Dermis microvascular lymphatic vessel endothelial cell (primary cell): ENCODE results near the gene DIP2B. TPM values are rescaled to one million over a fixed set of nuclear protein-coding genes. Genes with fewer than 3 reads are reported as not detected.
A peak's percentile ranks its signal among the peaks of the same experiment; 100 is the strongest.

ENCODE experiments used
- DNase-seq, 2 donors: peaks; one replicate each; pipeline versions ENCODE4 v3.0.0 to v3.0.0-alpha.2; 2010; ENCODE audit warnings: low read depth in 2 of 2
- total RNA-seq: library from RNA; depleted of rRNA; stranded (reverse); fragments of >200 nt; gene quantifications from 2 replicates; pipeline ENCODE4 v1.2.1, GENCODE V29; 2014

Gene DIP2B
- total RNA-seq, 1 donor from 2014 or later = 24.8 TPM

DNA sequence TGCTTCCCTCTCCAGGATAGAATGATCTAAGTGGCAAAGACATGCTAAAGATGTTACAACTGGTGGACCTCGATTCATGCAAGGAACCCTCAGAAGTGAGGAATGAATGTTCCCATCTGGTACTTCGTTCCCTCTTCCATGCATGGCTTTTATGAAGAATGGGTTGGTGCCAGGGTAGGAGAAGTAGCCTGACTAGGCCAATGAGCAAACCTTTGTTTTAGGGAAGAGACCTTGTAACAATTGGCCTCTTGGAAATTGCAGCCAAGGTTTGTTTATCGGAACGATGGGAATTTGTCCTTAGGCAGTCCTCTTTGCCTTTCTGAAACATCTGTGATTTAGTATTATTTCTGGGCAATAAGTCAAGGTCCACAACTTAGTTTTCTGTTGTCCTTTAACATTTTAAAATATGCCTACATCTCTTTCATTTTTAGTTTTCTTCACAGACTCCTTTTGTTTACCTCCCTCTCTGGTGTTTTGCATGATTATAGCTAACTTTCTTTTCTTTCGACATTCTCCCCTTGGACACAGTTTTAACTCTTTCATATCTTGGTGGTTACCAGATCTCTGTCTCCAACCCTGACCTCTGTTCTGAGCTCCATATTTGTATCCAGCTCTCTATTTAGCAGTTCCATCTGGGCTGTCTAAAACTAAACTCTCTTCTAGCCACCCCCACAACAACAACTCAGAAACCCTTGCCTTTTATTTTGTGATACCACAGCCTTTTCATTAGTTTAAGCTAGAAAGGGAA is 70.0 kb downstream of the DIP2B start:
- DNase-seq = no peak

DNA sequence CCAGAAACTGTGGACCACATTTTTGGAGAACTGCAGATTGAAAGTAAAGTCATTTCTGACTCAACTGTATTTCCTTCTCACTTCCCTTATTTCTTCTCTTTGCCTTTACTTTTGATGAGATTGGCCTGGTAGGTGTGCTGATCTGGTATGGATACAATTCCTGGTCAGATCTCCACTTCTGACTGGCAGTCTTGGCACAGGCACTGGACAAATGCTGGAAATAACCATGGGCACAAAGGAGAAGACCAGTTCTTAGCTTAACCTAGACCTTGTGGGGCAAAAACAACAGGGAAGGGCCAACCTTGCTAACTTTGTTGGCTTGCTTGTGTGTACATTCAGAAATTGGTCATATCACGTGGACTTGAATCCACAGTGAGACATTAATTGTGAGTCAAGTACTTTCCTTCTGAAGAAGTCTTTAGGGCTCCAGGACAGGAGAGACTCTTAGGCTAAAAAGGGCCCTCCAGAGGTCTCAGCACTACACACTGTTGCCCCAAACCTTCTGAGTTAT is 75.0 kb downstream of the DIP2B start:
- no peak for DNase-seq

DNA sequence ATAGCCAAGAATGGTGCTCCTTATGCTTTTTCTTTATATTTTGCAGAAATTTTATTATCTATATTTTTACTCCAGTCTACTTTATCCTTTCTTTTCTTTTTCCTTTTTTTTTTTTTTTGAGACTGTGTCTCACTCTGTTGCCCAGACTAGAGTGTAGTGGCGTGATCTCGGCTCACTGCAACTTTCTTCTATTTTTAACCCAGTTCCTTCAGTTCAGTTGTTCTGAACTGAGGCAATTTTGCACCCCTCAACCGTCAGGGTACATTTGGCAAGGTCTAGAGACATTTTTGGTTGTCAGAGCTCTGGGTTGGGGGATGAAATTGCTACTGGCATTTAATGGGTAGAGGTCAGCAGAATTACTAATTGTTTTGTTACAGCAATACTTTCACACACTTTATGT is 75.7 kb downstream of the DIP2B start:
- no peak for DNase-seq

DNA sequence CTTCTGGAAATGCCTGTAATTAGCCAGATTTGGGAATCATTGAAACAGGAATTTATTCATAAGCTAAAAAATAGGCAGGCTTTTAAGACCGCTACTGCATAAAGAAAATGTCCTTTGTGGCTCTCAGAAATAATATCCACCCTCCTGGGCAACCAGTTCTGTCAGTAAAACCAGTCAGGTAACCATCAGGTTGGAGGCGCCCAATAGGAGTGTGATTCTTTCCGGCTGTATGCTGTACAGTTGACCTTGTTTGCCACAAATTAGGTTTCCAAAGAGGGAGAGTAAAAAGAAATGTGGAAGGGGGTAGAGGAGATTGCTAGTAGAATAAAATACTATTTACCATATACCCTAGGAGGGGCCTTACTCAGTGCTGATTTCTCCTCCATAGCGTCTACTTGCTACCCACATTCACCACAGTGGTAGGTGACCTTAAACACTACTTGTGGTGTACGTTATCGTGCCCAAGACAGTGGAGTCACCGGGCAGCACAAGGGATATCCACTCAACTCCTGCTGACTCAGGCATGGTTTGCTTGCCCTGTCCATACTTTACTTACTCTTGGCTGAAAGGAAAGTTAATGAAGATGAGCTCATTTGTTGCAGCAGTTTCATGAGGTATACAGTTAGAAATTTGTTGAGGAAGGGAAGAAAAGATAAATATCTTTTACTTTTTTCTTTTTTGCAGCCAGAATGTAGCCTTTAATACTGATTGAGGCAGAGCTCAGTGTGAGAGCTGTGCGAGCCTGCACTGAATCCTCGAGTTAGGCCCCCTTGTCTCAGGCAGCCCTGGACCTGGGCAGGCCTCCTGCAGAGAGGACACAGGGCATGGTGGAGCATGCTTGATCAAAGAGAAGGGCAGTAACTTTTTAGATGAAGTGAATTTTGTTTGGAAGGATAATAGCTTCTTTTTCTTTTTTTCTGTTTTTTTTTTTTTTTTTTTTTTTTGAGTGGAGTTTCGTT is 76.7 kb downstream of the DIP2B start:
- no peak for DNase-seq

- DNase-seq = no peak
Measured at GRCh38 chr12:50584135-50584534, 79.3 kb downstream of the DIP2B start.

DNA sequence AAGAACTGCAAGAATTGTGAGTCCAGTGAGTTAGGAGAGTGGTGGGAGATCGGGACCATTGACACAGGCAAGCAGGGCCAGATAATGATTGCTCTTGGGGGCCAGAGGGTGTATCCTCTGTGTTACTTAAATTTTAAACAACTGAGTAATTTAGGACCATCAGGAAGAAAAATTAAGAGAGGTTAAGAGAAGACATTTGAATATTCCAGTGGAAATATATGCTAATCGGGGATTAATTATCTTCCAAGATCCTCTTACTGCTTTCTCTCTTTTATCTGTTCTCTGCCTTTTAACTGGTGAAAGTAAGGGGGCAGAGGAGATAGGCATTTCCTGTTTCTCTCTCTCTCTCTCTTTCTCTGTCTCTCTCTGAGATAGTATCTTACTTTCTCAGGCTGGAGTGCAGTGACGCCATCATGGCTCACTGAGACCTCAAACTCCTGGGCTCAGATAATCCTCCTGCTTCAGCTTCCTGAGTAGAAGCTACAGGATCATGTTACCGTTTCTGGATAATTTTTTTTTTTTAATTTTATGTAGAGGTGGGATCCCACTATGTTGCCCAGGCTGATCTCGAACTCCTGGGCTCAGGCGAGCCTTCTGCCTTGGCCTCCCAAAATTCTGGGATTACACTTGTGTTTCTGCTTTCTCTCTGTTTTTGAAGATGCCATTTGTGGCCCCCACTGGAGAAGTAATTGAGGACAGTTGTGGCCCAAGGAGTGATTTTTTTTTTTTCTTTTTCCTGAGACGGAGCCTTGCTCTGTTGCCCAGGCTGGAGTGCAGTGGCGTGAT is 85.1 kb downstream of the DIP2B start:
- DNase-seq = peak in 1 of 2 donors; percentile 75

- no peak for DNase-seq
Measured at GRCh38 chr12:50590869-50591268, 86.1 kb downstream of the DIP2B start.

DNA sequence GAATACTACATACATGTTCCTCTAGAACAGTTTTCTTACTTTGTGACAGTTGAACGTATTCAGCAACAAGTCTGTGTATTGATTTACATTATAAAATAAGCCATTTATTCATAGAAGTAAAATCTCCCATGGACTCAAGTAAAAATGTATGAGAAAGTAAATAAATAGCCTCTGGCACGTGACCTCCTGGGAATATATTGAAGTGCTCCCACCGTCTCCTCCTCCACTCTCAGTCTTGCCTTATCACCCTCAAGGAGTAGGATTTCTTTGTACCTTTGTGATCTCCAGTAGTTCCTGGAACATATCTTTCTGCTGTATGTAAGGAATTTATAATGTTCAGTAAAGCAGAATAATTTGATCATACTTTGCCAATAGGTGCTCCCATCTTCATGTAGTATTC is 90.9 kb downstream of the DIP2B start:
- no peak for DNase-seq

GRCh38 chr12:50597200-50598195 is 92.7 kb downstream of the DIP2B start:
- peak in 1 of 2 donors; percentile 91 for DNase-seq

DNA sequence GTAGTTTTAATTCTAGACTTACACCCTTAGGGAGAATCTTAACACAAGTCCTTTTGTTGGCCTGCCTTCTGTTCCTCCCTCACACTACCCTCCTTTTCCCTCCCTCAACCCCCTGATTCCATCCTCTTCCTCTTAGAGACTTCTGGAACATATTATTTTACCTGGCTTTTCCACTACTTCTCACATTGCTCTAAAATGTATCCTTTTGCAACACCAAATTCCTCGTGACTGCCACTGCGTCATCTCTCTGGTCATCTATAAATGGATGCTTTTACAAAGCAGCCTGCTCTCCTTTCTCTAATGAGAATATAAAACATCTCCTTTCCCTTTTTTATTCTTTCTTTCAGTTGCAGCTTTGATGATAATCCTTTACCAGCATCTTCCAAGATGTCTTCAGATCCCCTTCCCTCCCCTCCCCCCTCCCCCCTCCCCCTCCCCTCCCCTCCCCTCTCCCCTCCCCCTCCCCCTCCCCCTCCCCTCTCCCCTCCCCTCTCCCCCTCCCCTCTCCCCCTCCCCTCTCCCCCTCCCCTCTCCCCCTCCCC is 93.6 kb downstream of the DIP2B start:
- no peak for DNase-seq

- peak; percentile 25 to 63 for DNase-seq
Measured at GRCh38 chr12:50599366-50600095, 94.7 kb downstream of the DIP2B start.

- DNase-seq = no peak
Measured at GRCh38 chr12:50600364-50600763, 95.6 kb downstream of the DIP2B start.

GRCh38 chr12:50603817-50604639 is 99.2 kb downstream of the DIP2B start:
- no peak for DNase-seq

DNA sequence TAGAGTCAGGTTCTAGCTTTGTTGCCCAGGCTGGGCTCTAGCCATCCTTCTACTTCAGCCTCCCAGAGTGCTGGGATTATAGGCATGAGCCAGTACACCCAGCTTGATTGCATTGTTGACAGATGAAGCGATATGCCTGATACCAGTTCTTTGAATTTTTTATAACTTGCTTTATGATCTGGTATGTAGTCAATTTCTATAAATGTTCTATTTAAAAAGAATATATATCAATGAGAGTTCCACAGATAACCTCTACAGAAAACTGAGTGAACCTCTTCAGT is 99.8 kb downstream of the DIP2B start:
- no peak for DNase-seq

DNA sequence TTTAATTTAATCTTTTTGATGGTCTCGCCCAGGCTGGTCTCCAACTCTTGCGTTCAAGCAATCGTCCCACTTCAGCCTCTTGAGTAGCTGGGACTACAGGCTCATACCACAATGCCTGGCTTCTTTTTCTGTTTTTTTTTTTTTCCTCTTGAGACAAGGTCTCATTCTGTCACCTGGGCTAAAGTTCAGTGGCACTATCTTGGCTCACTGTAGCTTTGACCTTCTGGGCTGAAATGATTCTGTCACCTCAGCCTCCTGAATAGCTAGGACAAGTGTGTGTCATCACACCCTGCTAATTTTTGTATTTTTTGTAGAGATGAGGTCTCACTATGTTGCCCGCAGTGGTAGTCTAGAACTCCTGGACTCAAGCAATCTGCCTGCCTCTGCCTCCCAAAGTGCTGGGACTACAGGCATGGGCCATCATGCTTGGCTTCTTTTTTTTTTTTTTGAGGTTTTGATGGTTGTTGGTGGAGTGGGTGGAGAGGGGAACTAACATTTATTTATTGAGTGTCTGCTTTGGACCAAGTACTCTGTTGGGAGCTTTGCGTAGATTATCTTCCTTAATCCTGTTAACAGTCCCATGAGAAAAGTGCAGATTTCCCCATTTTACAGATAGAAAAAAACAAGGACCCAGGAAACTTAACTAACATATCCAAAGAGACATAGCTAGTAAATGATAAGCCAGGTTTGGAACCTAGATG is 102.0 kb downstream of the DIP2B start:
- DNase-seq = no peak

GRCh38 chr12:50609292-50609874 is 104.6 kb downstream of the DIP2B start:
- no peak for DNase-seq

DNA sequence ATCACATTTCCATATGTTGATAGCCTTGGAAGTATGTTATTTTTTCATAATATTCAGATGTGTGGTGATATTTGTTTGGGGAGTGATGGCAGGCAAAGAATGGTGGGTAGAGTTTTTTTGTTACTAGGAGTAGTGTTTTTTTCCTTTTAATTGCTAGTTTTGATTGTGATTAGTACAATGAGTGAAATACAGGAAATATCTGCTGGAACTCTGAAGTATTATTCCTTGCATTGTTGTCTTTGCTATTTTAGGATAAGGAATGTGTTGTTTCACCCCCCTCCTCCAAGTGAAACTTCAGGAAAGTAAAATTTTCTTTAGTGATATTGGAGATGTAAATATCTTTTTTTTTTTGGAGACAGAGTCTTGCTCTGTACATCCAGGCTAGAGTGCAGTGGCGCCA is 105.4 kb downstream of the DIP2B start:
- peak in 1 of 2 donors; percentile 37 for DNase-seq
